GM21825 (cell line): ENCODE data around the gene WDR1.

Source experiments
- ATAC-seq: cut with Tn5 transposase; IDR thresholded peaks from one replicate; pipeline ENCODE4 v1.9.1; 2021; ENCODE audit warnings: mild to moderate bottlenecking, moderate library complexity; ENCODE audit not compliant: unreplicated experiment

WDR1 gene

DNA sequence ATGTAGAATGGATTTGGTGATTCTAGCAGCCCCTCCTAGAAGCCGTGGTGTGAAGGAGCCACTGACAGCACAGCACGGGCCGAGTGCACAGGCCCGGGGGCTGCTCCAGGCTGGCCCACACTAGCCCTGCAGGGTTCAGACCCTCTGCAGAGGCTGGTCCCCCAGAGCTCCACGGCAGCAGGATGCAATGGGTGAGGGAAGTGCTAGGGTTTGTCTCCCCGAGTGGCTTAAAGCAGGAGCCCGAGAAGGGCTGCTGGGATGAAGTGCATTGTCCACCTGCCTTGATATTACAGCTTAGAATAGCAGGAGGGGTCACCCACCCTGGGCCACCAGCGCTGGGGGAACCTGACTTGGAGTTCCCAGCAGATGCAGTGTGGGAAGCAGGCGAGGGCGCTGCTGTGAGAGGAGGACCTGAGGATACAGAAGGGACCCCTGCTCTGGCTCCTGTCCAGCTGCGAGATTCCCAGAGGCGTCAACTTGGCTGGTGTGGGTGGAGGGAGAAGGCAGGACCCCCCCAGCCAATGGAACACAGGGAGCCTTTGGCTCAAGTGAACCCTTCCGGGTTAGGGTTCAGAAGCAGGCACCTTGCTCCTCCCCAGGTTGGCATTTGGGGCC is 30.0 kb downstream of the WDR1 start:
- no peak for ATAC-seq

DNA sequence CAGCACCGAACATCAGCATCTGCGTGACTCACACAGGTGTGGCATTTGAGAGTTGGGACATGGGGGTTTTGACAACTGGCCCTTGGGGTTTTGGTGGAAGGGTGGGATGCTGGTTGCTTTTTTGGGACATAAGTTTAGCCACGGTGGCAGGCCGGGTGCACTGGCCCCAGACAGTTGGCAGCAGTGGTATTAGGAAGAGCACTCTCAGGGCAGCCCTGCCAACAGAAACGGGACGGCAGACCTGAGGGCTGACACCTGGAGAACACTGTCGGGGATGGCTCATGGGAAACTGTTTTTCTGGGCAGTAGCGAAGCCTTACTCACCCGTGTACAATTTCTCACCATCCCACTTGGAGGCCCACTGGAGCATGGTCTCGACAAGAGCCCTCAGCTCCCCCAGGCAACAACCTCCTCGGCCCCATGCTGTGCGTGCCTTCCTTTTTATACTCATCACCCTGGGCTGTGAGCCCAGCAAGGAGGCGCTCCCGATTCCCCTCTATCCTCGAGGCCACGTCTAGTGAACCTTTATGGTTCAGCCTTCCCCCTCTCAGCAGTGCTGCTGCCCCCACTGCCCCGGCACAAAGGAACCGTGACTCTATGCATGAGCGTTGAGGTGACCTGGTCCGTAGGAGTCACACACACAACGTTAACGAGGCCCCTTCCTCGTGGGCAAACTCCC is 30.6 kb downstream of the WDR1 start:
- ATAC-seq, result no peak

DNA sequence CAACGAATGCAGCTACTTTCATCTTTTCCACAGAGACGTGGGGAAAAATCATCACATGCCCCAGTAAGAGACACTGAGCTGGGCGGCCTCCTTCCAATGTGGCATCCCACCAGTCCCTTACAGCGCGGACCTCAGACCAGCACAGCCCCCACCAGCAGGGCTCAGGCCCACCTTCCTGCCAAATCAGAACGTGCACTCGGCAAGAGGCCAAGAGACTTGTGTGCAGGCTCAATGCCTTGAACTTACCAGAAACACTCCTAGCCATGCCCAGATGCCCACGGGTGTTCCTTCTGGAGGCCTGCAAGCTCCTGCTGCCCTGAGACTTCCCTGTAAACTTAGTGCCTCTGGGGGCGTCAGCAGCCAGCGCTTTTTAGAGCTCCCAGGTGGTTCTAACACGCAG is 31.2 kb downstream of the WDR1 start:
- no peak for ATAC-seq

DNA sequence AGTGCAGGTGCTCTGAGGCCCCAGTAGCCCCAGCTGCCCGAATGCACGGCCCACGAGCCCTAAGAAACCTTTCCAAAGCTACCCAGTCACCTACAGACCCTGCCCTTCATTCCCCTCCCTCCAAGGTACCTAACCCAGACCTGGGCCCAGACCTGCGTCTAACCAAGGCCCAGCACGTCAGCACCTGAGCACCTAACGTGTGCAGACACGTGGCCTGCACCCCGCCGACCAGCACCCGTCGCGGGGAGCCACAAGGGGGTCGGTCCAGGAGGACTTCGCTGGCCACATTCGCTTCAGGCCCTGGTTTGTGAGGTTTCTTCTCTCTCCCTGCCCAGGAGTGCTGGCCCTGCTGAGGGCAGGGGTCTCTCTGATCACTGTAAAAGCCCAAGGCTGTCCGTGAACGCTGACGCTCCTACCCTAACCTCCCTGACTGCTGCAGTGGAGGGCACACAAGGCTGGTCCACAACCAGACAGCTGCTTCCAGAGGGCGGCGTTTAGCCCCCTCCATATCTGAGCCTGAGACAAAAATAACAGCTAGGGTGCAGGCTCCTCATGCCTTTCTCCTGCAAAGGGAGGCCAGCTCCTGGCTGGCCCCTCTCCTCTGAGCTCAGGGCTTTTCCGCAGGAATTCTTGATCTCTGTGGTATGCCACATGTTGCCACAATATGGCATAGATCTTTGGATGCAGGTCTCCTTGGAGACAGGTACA is 31.8 kb downstream of the WDR1 start:
- ATAC-seq, result no peak

DNA sequence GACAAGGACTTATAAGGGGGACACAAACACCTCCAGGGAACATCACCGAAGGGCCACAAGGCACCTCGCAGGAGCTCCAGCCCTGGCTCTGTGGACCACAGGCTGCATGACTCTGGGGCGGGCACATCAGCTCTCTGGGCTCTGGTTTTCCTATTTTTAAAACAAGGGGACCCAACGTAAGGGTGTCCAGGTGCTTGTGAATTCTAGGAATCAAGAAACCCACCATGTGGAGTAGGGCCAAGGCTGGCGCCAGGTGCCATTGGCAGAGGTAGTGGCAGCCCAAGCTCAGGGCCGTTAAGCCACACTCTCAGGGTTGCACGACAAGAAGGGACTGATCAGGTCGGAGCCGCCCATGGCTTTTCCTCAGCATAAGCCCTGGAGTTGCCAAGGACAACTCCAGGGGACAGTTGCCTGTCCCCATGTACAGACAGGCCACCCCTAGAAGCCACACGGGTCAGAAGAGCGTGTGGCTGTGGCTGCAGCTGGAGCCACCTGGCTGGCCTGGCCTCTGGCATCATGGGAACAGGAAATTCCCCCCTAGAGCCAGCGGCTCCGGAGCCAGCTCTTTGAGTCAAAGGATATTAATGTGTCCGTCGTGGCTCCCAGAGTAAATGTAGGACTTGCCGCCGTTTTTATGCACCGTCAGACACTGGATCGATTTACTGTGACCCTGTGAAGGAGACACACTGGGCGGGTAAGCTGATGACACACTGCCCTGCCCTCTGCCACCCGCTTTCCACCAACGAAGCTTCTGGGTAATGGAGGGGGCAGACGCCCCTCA is 32.5 kb downstream of the WDR1 start:
- ATAC-seq, result no peak

DNA sequence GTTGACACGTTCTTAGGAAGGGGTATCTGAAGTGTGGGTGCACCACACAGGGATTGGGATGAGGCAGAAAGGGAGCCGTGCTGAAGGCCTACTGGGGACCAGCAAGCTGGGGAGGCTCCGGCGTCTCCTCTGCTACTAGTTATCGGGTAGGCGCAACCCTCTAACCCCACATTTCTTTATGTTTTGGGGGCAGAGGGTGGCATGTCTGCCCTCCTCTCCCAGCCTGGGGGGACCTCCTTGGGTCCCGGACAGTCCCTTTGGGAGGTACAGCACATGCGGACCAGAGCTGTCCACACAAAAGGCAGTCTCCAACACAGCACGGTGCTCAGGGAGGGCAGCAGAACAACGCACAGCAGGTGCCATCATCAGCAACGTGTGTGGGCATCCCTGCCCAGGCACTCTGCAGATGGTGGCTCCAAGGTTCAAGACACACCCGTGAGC is 33.2 kb downstream of the WDR1 start:
- ATAC-seq, result no peak

DNA sequence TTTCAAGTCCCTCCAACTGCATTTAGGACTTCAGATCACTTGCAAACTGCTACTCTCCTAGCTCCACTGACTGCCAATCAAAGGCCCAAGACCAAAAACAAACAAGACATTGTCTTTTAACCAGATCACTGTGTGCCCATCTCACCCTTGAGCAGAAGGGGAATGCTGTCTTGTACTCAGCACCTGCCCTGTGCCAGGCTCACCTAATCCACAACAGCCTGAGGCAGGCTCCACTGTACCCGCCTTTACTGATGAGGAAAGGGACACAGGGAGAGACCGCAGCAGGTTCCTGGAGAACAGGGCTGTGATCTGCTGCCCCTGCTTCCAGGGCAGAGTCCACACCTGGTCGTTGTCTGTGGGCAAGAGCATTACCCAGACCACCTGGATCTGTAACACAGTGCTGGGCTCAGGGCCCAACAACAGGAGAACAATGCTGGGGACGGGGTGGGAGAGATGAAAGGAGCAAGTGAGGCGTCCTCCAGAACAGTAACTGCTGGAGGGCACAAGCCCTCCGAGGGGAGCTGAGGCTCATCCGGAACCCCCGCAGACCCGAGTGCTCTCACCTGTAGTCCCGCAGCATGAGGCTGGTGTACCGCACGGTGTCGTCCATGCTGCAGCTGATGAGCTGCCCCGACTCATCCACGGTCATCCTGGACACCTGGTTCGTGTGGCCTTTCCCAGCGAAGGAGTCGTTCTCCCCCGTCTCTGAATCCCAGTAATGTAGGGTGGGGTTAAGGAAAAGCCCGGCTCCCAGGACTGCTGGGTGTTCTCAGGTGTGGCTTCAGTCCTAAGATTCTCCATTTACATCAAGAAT is 33.9 kb downstream of the WDR1 start:
- ATAC-seq, result no peak

DNA sequence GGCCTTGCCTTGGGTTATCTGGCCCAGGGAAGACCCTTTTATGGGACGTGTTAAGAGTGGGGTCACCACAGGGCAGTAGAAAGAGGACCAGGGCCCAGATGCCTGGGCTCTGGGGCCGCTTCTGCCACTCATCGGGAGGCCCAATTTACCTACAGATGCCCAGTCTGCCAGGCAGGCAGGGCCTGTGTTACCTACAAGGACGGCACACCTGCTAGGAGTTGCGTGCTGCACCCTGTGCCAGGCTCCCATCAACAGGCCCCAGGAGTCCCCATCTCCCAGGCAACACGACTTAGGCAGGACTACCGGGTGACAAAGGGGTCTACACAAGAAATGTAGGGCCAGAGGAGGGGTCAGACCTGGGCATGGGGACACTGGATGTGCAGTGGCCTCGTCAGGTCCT is 34.6 kb downstream of the WDR1 start:
- no peak for ATAC-seq

DNA sequence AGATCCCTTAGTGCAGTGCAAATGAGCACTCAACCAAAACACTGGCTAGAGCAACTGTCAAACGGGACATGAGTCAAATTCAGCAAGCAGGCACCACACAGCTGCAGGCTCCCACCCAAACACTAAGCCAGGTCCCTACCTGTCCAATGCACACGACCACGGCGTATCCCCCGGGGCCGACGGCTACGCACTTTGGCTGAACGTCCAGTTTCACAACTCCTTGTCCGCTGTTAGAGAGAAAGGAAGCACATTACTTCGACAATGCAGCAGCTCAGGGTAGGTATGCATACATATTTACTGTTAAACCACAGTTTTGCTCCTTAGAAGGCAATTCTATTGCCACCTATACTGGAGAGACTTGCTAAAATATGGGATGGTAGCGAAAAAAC is 35.4 kb downstream of the WDR1 start:
- no peak for ATAC-seq

DNA sequence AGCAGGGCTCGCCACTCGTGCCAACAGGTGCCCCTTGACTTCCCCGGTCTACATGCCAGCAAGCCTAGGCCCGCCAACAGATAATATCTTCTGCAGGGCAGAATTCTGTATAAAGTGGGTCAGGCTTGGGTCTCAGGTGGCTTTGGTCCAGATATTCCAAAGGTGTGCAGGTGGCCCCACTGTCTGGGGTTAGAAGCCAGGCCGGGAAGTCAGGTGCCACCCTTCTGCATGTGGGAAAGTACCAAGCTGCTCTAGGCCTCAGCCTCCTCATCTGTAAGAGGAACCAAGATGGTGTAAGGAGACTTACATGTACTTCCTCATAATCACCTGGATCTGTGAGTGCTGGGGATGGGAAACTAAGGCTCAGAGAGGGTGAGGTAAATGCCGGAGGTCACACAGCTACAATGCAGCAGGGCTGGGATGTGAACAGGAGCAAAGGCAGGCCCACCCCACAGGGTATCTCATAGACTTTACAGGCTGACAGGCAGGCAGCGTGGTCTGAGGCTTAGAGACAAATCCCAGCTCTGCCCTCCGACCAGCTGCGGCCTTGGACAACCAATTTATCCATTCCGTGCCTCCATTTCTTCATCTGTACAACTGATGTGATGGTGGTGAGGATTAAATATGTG is 35.9 kb downstream of the WDR1 start:
- ATAC-seq, result no peak

DNA sequence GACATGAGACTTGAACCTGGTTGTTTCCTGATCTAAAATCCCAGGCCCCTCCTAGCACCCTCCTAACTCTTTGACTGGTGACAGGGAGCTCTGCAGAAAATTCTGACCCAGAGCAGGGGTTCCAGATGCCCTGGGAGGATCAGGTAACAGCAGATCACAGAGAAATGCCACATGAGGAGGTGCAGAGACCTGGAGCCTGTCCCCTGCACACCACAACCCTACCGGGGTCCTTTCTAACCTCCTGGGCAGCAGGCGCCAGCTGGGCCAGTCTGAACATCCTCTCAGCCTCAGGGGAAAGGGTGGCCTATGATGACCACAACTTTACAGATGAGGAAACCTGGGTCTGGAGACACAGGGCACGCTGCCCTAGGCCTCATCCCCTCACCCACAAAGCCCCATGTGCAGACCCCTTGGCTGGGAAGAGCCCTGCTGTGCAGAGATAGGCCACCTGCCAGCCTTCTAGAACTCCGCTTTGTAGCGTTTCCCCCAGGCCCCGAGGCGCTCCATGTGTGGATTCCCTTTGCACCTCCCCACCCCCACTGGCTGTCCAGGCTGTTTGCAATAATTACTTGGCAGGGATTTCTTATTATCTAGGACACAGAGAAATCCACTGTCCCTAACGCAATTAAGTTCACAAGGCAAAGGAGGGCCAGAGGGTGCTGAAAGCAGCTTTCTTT is 36.5 kb downstream of the WDR1 start:
- ATAC-seq, result no peak

DNA sequence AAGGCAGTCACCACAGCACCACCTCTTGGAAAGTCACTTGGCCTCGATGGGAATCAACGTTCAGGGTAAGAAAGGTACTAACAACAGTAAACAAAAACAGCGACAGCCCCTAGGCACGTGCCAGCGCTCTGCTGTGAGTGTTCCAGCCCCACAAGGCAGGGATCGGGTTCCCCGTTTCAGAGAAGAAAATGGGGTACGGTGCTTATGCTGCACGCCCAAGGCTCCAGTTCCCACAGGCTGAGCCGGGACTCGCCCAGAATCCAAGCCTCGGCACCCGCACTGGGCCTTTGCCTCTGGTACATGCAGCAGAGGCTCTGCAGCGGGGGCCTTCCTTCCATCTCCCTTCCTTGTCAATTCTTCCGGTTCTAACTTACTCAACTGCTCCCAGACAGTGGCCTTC is 37.3 kb downstream of the WDR1 start:
- no peak for ATAC-seq

DNA sequence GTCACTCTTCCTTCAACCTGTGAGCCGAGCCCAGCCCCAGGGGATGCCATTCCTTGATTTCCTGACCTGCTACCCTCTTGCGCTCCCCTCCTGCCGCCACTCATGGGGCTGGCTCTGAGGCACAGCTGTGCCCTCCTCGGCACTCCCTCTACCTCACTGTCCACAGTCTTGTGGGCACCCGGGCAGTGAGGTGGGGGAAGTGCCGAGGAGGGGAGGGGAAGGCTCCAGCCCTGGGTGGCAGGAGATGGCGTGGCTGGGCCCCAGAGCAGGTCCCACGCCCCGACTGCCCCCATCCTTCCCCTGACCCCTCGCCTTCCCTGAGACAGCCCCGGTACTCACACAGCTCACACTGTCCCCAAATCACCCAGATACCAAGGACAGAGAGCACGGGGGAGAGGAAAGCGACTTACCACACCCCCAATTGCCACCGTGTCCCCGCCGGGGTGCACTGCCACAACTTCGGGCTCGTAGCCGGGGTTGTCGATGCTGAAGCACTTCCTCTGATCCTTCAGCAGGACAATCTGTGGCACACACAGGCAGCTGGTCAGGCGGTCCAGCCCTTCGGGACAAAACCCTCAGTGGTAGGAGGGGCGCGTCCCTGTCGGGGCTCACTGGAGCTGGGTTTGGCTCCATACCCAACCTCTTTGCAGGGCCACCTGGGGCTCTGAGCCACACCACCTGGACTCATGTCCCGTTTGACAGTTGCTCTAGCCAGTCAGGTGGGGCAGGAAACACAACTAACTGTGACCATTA is 37.9 kb downstream of the WDR1 start:
- no peak for ATAC-seq

DNA sequence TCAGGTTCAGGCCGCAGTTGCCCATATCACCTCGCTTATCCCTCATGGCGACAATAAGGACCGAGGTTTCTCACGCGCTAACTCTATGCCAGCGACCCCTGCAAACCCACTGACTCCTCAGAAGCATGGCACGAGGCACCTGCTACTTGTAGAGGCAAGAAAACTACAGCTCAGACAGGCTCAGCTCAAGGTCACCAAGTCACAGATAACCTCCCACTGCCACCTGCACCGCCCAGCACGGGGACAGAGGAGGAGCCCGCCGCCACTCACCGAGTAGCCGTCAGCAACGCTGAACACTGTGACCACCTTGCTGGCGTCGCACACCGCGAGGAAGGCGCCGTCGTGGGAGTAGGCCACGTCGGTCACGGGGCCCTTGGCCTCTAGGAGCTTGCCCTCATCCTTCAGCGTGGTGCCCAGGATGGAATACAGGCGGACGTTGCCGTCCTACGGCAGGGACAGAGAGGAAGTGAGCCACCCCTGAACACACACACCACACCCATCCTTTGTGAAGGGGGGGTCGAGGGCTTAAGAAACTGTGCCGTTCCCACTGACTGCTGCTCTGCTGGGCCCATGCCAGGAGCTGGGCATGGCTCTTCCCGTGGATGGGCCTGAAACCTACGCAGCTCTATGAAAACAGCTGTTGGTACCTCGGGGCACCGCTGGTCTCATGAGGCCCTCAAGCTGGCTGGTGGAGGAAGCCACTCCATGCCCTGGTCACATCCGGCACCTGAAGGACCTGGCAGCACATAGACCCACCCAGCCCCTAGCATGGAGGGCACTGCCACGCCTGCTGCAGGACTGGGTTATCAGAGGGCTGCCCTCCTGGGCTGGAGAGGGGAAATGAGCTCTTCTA is 38.9 kb downstream of the WDR1 start:
- no peak for ATAC-seq

DNA sequence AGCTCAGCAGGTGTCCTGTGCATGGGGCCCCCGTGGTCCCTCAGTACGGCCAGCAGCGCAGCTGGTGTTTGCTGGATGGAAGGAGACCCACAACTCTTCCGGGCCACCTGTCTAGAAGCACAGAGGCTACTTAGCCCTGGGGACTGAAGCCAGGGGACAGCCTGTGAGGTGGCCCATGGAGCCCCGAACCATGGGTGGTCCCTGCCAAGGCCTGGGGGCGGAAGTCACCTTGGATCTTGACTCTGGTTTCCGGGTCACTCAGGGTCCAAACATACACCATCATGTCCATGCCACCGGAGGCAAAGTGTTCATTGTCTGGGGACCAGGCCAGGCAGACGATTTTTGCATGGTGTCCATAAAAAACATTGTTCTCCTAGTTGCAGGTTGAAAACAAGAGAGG is 39.5 kb downstream of the WDR1 start:
- no peak for ATAC-seq

DNA sequence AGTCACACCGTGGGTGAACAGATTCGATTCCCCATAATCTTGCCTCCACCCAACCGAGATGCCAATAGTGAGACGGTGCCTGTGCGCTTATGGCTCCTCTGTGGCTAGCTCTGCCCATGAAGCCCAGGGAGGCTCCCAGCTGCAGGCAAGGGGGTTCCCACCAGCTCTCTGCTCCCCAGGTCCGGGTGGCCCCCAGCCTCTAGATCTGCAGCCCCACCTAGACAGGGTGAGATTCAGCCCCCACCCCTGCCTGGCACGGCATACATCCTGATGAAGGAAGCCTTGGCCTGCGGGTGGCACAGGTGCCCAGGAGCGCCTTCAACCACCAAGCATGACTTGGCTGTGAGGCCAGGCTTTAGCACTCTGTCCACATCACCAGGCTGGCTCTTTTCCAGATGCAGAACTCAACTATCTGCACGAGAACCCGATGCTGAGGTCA is 40.6 kb downstream of the WDR1 start:
- ATAC-seq, result no peak

DNA sequence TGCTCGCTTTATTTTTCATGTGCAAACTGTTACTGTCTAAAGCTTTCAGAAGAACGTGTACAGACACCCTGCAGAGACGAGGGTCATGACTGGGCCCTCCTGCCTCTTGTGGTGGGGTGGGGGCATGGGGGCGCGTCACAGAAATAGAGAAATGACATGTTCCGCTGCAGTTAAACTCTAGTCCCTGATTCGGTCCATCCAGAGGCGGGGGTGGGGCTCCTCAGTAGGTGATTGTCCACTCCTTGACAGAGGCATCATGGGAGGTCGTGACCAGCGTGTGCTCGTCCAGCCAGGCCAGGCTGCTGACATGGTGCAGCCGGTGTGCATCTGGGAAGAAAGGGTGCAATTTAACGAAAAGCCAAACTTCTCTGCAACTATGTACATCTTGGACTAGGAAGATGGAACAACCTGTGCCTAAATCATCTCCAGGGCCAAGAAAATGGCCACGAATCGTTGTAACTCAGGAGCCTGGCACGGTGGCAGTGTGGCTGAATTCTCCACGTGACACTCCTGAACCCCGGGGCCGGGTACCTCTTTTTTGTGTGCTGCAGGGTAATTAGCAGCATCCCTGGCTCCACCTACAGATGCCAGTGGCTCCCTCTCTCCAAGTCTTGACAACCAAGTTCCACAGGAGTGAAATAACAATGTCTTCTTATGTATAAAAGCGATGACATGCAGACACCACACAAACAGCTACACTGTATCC is 41.3 kb downstream of the WDR1 start:
- no peak for ATAC-seq

DNA sequence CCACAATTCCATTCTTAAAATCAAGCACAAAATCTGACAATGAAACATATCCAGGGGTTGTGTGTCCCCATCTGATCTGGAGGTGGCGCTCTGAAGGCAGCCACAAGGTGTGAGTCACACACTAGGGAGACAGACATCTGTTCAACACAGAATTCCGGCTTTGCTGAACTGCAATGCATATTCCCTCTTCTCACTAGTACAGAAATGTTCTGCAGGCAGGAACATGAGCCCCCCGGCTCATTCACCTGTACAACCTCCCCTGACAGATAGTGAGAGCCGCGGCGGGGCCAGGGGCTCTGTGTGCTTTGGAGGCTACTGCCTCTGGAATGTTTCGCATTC is 41.9 kb downstream of the WDR1 start:
- ATAC-seq, result no peak
